ENCODE data around the gene TIFAB.

The TIFAB gene

GRCh38 chr5:135483254-135483653 lies 31.1 kb upstream of the TIFAB start:
- ChIA-PET POLR2A (ENCODE audit: low non-redundant PET) (no interaction called here), CTCF (interaction anchor here (0.6 to 1.8 kb wide), 3 partner anchors 16 to 83 kb away, joined by 3 to 5 read pairs (median 3); no protein-coding TSS in a partner anchor)
- no peak for TF ChIP-seq CTCF (conservative IDR thresholded peaks at IDR 0.05; ENCODE audit: low read depth)
- no peak overlapping the region for H3K27ac ChIP-seq
- DNase-seq (ENCODE audit: low spot score), result no peak

GRCh38 chr5:135482381-135482933 lies 30.3 kb upstream of the TIFAB start:
- H3K27ac ChIP-seq, result no peak overlapping the region
- POLR2A ChIA-PET (ENCODE audit: low non-redundant PET), result no interaction called here
- CTCF ChIA-PET, result interaction anchor here (0.6 to 1.8 kb wide), 5 partner anchors 17 to 84 kb away, joined by 3 to 5 read pairs (median 4); no protein-coding TSS in a partner anchor
- no peak for DNase-seq (ENCODE audit: low spot score)
- no peak for TF ChIP-seq CTCF (conservative IDR thresholded peaks at IDR 0.05; ENCODE audit: low read depth)

- no peak for TF ChIP-seq CTCF (conservative IDR thresholded peaks at IDR 0.05; ENCODE audit: low read depth)
- ChIA-PET CTCF (interaction anchor here (0.8 to 1.8 kb wide), 4 partner anchors 16 to 85 kb away, joined by 3 to 5 read pairs (median 4); no protein-coding TSS in a partner anchor), POLR2A (ENCODE audit: low non-redundant PET) (no interaction called here)
- H3K27ac ChIP-seq, result no peak overlapping the region
- no peak for DNase-seq (ENCODE audit: low spot score)
These were observed 29.8 kb upstream of the TIFAB start for GRCh38 chr5:135481909-135482311.

GRCh38 chr5:135481387-135481786 lies 29.2 kb upstream of the TIFAB start:
- DNase-seq (ENCODE audit: low spot score), result no peak
- TF ChIP-seq CTCF (conservative IDR thresholded peaks at IDR 0.05; ENCODE audit: low read depth), result no peak
- H3K27ac ChIP-seq, result no peak overlapping the region
- ChIA-PET CTCF (interaction anchor here (1.1 to 1.8 kb wide), 2 partner anchors 16 to 71 kb away, joined by 4 to 5 read pairs; no protein-coding TSS in a partner anchor), POLR2A (ENCODE audit: low non-redundant PET) (no interaction called here)

GRCh38 chr5:135480511-135480910 lies 28.4 kb upstream of the TIFAB start:
- POLR2A ChIA-PET (ENCODE audit: low non-redundant PET), result no interaction called here
- TF ChIP-seq CTCF (conservative IDR thresholded peaks at IDR 0.05; ENCODE audit: low read depth), result no peak
- no peak overlapping the region for H3K27ac ChIP-seq
- DNase-seq (ENCODE audit: low spot score), result no peak
- CTCF ChIA-PET, result interaction anchor here (0.5 to 2.6 kb wide), 5 partner anchors 14 to 210 kb away, joined by 3 to 10 read pairs (median 4); no protein-coding TSS in a partner anchor

- no peak for TF ChIP-seq CTCF (conservative IDR thresholded peaks at IDR 0.05; ENCODE audit: low read depth)
- ChIA-PET POLR2A (ENCODE audit: low non-redundant PET) (no interaction called here), CTCF (interaction anchor here (0.6 to 3.4 kb wide), 5 partner anchors 13 to 249 kb away, joined by 3 to 12 read pairs (median 3); no protein-coding TSS in a partner anchor)
- no peak overlapping the region for H3K27ac ChIP-seq
- DNase-seq (ENCODE audit: low spot score), result no peak
These were observed 26.8 kb upstream of the TIFAB start for GRCh38 chr5:135478938-135479337.

All from RWPE1 (cell line).